Gastroesophageal sphincter (tissue), 3 donors: ENCODE data around the gene ADGRD1.

Source experiments
- EP300 ChIP-seq: sonication (generic); formaldehyde crosslinking; IDR thresholded peaks from one replicate; pipeline ENCODE4 v1.6.1; 2017; ENCODE audit warnings: antibody characterized with exemption, mild to moderate bottlenecking
- POLR2A ChIP-seq, 2 donors: fragments of 450-650 bp; IDR thresholded peaks; one replicate each; pipeline ENCODE4 v1.6.1; 2017; ENCODE audit warnings: antibody characterized with exemption in 2 of 2, mild to moderate bottlenecking in 2 of 2, moderate library complexity in 1 of 2
- POLR2AphosphoS5 ChIP-seq: sonication (generic); formaldehyde crosslinking; IDR thresholded peaks from one replicate; pipeline ENCODE4 v1.6.1; 2017; ENCODE audit warnings: antibody characterized with exemption
- TF ChIP-seq, protein P1 (sequence below), 4 experiments: fragments of 200-600 bp in 2 of 4; fragments of 450-650 bp in 2 of 4; sonication (generic) in 1 of 4; IDR thresholded peaks; one replicate each; pipeline ENCODE4 v1.5.1; 2017 to 2019; ENCODE audit warnings: antibody characterized with exemption in 4 of 4, mild to moderate bottlenecking in 2 of 4, moderate library complexity in 2 of 4

DNA sequence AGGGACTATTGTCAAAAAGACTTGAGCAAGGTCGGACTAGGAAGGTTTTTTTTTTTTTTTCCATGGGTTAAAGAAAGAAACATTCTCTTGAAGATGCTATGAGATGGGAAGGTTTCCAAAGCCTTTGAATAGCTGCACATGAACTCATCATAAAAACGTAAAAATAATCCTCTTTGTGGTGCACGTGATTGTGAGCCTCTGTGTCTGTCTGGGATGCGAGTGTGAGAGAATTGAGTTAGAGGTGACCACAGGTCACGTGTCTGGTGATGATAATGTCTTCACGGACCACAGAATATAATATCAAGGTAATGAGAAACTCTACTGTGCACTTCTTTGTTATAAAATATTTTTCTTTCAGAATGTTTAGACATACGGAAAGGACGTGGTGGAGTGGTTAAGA is 24.3 kb upstream of the ADGRD1 start:
- TF ChIP-seq, protein P1, sequence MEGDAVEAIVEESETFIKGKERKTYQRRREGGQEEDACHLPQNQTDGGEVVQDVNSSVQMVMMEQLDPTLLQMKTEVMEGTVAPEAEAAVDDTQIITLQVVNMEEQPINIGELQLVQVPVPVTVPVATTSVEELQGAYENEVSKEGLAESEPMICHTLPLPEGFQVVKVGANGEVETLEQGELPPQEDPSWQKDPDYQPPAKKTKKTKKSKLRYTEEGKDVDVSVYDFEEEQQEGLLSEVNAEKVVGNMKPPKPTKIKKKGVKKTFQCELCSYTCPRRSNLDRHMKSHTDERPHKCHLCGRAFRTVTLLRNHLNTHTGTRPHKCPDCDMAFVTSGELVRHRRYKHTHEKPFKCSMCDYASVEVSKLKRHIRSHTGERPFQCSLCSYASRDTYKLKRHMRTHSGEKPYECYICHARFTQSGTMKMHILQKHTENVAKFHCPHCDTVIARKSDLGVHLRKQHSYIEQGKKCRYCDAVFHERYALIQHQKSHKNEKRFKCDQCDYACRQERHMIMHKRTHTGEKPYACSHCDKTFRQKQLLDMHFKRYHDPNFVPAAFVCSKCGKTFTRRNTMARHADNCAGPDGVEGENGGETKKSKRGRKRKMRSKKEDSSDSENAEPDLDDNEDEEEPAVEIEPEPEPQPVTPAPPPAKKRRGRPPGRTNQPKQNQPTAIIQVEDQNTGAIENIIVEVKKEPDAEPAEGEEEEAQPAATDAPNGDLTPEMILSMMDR (IDR thresholded peaks at IDR 0.05) = no peak
- TF ChIP-seq POLR2A (IDR thresholded peaks at IDR 0.05) = no peak
- TF ChIP-seq POLR2AphosphoS5 = no peak
- no peak for TF ChIP-seq EP300
